ENCODE measurements around the gene PALB2.
"Not testable (repeated sequence)": the region's sequence is repeated elsewhere in the genome, so short reads cannot be mapped to it uniquely, and the experiment has no call there.

Gene PALB2

DNA sequence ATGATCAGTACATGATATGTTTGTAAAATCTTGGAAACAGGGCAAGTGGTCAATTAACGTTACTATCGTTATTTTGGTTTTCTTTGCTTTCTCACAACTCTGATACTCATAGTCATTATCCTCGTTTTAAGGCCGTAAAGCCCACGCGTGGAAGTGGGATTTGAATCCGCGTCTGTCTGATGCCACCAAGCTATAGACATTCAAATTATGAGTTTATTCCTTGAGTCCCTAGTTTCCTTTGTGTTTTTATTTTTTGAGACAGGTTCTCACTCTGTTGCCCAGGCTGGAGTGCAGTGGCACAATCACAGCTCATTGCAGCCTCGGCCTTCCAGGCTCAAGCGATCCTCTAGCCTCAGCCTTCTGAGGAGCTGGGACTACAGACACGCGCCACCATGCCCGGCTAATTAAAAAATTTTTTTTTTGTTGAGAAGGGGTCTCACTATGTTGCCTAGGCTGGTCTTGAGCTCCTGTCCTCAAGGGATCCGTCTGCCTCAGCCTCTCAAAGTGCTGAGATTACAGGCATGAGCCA, 1.2 kb upstream of the PALB2 start:
- no peak for DNase-seq

DNA sequence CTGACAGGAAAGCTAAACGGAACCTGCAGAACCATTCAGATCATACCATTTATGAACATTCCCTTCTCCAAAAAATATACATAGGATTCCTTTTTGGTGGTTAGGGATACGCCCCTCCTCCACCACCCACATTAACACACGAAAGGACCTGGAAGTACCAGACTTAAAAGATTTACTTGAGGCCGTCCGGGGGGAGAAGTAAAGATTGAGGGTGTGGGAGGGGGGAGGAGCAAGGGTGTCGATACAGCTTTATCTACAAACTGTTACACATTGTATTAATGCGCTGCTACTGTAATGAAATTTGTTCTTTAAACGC, 537 bp downstream of the PALB2 start:
- DNase-seq: no peak

DNA sequence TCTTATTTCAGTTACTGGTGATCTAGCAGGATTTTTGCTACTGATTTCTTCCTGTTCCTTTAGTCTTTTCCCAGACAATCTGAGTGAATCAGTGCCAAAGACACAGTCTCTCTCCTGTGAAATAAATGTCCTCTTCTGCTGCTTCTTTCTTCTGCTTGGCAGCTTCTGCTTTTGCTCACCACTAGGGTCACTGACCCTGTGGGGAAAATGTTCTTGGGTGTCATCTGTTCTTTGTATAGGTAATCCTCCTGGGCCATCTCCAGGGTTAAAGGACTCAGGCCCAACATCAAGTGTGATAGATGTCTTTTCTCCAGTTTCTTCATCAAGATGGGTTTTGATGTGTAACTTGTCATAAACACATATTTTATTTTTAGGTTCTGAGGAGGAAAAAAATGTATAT, 5.2 kb downstream of the PALB2 start:
- DNase-seq: no peak

DNA sequence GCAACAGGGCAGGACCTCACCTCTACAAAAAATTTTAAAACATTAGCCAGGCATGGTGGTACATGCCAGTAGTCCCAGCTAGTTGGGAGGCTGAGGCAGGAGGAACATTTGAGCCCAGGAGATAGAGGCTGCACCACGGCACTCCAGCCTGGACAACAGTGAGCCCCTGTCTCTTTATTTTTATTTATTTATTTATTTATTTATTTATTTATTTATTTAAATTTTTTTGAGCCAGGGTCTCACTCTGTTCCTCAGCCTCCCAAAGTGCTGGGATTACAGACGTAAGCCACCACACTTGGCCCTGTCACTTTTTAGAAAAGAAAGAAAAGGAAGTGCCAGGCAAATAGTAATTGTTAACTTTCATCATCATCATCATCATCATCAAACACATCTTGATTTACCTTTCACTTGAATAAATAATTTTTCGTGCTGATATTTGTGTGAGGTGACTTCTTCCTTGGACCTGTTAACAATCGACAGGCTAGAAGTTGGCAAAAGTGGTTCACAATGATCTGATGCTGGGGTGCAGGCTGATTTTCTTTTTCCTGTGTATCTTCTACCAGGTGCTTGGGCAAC, 6.6 kb downstream of the PALB2 start:
- DNase-seq: no peak

DNA sequence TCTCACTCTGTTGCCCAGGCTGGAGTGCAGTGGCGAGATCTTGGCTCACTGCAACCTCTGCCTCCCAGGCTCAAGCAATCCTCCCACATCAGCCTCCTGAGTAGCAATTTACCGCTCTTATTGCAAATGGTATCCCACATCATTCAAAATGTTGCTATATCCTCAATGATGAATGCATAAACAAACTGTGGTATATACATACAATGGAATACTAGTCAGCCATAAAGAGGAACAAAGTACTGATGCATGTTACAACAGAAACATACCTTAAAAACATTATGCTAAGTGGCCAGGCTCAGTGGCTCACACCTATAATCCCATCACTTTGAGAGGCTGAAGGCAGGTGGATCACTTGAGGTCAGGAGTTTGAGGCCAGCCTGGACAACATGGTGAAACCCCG, 9.2 kb downstream of the PALB2 start:
- not testable (repeated sequence) for DNase-seq

DNA sequence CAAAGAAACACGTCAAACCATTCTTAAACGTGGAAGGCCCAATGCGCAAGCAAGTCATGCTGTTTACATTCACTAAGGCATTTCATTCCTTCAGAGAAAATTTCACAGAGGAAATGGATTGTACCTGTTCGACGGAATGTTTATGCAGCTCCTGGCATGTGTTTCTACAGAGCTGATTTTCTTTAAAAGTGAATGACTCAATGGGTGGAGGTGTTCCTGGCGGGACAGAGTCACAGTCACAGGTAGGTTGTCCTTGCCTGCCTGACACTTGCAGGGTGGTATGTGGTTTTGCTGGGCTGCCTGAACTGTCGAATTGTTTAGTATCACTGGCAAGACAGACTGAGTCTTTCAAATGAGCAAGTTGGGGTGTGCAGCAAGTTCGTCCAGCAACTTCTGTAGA, 11.6 kb downstream of the PALB2 start:
- no peak for DNase-seq

DNA sequence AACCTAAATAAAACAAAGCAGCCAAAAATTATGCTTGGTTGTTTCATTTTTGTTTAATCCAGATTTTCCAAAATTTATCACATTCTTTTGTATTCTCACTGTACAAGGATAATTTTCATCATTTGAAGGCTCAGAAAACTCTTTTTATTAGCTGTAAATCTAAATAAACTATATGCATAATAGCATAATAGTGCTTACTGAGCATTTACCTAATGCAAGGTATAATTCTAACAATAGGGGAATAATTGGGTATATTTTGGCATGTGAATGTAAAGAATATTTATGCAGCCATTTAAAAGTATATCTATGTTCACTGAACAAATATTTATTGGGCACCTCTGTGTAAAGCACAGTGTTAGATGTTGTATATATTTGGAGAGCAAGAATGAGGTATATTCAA, 17.0 kb downstream of the PALB2 start:
- DNase-seq: no peak

DNA sequence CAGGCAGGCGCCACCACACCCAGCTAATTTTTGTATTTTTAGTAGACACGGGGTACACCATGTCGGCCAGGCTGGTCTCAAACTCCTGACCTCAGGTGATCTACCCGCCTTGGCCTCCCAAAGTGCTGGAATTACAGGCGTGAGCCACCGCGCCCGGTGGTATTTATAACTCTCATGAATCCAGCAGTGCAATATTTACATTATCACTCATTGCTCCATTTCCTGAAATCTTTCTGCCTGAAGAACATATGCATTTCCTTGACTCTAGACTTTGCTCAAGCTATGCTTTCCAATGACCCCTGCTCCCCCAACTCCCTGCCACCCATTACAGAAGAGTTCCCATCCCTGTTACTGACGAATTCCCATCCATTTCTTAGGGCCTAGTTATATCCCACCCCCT, 25.3 kb downstream of the PALB2 start:
- no peak for DNase-seq

DNA sequence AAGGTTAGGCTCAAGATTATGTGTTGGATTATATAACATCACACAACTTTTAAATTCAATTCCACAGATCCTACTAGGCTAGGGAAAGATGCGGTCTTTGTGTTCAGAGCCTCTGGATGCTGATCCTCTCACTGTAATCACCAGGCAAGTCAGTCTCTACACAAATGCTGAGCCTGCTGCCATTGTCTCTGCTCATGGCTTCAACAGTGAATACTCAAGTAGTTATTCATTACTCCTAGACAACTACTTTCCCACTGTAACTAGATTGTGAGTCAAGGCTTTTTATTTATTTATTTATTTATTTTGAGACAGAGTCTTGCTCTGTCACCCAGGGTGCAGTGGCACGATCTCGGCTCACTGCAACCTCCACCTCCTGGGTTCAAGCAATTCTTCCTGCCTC, 29.2 kb downstream of the PALB2 start:
- no peak for DNase-seq

DNA sequence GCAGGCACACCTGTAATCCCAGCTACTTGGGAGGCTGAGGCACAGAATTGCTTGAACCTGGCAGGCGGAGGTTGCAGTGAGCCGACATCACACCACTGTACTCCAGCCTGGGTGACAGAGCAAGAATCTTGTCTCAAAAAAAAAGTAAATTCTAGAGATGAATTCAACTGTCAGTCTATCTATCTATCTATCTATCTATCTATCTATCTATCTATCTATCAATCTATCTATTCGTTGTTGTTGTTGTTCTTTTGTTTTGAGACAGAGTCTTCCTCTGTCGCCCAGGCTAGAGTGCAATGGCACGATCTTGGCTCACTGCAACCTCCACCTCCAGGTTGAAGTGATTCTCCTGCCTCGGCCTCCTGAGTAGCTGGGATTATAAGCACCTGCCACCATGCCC, 30.2 kb downstream of the PALB2 start:
- not testable (repeated sequence) for DNase-seq

DNA sequence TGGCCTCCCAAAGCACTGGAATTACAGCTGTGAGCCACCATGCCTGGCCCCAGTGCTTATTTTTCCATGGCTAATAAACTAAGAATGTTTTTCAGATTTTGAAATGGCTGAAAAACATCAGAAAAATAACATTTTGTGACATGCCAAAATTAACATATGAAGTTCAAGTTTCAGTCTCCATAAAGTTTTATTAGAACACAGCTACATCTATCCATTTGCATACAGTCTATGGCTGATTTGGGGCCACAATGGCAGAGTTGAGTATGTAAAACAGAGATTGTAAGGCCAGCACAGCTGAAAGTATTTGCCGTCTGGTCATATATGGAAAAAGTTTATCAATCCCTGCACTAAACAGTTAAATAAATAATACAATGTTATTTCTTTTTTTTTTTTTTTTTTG, 31.2 kb downstream of the PALB2 start:
- DNase-seq: no peak

DNA sequence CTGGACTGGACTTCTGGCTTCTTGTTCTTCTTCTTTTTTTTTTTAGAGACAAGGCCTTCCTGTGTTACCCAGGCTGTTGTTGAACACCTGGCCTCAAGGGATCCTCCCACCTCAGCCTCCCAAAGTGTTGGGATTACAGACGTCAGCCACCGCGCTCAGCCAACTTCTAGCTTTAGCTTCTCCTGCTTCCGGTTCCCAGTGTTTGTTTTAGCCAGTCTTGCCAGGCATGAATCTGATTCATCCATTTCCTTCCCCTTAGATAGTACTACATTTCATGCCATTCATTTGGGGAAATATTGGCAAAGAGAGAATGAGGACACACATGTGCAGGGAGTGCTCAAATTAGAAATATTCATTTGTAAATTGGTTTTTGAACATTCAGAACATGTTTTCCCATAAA, 32.9 kb downstream of the PALB2 start:
- DNase-seq: no peak

DNA sequence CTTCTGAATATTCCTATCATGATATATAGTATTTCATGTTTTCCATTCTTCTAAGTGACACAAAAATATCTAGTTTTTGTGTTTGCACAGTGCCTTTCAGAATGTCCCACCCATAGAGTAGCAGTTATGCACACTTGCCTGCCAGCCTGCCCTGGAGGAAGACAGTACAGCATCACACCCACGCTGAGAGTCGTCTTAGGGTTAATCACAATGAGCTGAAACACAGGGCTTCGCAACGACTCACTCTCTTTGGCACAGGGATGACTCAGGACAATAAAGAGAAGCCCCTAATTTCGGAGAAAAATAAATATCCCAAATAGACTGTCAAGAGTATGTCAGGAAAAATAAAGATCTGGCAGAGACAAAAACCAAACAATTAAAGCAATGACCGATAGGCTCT, 33.4 kb downstream of the PALB2 start:
- no peak for DNase-seq

DNA sequence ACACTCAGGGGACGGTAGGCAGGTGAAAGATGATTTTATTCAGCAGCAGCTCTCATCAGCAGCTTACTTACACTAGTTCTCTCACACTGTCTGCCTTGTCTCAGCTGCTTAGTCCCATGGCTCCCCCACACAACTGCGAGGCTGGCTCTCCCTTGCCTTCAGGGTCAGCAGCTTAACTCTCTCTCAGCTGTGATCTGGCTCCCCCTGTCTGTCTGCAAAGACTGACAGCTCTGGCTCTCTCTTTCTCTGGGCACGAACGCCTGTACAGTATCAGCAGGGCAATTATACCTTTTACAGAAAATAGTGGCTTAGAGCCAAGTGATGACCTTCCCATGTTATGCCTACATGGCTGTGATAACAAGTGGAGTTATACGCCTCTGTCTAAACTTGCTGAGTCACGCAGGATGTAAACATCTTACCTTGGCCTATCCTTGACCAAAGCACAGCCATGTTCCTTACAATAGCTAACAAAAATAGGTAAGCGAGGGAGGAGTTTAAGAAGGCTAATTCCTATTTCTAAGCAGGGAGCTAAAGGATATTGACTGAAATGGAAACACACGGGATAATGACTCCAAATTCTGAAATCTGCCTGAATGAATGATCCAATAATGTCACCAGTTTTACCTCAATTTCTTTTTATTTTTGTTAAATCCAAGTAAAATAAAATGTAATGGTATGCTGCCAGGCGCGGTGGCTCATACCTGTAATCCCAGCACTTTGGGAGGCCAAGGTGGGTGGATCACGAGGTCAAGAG, 43.9 kb downstream of the PALB2 start:
- DNase-seq: peak; percentile 36

DNA sequence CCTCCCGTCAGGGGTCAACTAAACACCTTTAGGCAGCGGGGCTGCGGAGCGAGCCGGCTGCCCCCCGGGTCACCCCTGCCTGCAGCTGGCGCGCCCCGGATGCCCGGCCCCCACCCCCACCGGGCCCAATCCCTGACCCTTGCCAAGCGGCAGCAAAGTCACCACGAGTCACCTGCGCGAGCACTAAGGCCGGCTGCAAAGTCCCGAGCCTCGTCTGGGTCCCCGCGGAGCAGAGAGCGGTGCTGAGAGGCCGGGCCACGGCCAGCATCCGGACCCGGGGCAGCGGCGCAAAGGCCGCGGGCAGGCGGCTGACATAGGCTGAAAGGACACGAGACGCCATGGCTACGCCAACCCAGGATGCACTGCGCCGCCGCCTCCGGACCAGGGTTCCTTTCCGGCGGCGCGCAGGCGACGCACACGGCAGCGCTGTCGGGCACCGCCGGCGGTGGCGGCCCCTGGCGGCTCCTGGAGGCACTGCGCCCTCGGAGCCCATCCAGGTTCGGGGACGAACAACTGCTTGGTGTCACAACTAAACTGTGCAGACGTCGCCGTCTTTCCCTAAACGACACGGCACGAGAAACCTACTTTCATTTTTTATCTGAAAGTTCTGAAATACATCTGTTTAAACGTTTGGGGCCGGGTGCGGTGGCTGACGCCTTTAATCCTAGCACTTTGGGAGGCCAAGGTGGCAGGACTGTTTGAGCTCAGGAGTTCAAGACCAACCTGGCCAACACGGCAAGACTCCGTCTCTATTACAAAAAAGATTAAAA, 45.0 kb downstream of the PALB2 start, which contains the start of gene NDUFAB1:
NDUFAB1 (minus strand) TSS at position 366 of the 770 bp plus-strand sequence; CDS start at position 340, 26 bp downstream.
- DNase-seq: peak; percentile 94

DNA sequence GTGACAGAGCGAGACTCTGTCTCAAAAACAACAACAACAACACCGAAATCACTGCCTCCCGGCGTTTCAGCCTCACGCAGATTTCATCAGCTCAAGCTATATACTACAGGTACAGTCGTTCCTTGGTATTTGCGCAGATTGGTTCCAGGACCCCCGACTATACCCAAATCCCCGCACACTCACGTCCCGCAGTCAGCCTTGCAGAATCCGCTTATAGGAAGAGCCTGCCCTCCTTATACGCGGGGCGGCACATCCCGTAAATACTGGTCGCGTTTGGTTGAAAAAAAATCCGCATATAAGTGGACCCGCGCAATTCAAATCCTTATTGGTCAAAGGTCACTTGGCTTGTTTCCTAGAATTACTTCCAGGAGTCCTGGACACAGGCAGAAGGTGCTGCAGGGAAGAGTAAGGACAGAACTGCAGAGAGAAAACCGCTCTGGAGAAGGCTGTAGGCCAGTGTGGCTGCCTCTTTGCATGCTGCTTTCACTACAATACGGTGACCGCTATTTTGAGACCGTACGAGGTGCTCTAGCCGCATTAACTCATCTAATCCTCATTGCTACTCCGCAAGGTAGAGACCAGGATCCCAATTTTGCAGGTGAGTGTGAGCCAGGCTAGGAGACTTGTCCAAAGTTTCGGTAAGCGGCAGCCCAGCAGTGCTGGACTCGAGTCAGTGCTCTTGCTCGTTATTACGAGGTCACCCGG, 45.7 kb downstream of the PALB2 start:
- DNase-seq: no peak

DNA sequence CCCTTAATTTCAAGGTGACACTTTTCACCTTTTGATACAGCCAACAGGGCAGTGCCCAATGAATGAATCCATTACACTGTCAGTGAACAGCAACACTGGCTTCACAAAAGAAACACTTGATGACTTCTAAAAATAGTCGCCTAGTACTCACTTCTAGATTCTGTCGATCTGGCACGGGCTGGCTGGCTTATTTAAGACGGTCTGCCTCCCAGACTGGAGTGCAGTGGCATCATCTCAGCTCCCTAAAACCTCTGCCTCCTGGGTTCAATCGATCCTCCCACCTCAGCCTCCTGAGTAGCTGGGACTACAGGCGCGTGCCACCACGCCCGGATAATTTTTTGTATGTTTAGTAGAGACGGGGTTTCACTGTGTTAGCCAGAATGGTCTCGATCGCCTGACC, 46.9 kb downstream of the PALB2 start:
- no peak for DNase-seq

DNA sequence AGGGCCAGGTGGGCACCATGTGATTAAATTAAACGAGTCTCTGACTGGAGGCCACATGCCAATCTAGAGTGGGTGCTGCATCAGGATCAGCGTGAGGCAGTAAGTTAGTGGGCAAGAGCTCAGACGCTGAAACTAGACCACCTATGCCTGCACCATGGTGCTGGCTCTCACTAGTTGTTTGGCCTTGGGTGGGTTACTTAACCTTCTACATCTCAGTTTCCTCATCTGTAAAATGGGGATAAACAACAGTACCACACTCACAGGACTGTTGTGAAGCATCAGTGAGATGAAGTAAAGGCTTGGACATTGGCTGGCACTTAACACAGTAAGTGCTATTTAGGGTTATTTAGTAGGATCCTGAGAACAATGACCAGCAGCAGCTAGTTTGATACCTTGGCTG, 50.9 kb downstream of the PALB2 start:
- DNase-seq: no peak

DNA sequence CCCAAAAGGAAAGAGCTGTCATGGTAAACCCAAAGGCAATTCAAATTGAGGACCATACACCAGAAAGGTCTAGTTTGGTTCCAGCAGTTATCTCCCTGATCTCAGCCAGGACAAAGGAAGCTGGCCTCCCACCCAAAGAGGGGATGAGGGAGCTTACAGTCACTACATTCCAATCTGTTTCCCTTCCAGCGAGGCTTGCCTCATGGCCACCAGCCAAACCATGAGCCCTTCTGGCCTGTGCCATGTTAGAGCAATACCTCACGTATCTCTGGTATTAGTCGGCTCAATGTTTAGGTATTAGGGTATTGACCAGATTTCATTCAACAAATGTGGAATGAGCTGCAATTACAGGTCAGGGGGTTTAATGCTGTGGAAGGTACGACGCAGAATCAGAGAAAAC, 53.4 kb downstream of the PALB2 start:
- DNase-seq: no peak

DNA sequence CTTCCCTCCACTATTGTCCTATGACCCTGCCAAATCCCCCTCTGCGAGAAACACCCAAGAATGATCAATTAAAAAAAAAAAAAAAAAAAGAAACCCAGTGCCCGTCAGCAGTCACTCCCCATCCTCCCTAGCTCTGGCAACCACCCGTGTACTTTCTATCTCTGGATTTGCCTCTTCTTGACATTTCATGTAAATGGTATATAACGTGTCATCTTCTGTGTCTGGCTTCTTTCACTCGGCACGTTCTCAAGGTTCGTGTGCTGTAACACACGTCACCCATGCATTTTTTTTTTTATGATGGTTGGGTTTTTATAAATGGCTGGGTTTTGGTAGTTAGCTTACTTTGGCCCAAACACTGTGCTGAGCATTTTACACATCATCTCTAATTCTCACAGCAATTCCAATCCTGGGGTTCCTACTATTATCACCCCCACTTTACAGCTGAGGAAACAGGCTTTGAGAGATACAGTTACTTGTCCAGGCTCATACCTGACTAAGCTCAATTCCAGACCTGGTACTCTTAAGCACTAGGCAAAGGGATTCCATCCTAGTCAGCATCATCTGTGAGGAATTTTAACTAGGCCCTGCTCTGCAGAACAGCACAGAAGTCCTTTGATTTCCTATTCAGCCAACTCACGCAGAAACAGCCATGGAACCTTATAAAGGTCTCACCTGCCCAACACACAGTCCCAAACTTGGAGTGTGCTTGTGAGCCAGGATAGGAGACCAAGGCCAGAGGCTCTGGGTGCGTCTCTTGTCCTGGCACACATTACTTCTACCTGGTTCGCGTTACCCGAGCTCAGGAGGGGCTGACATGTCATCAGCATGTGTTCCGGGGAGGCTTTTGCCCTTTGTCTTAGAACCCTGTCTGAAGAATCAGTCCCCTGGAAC, 56.7 kb downstream of the PALB2 start:
- no peak for DNase-seq

DNA sequence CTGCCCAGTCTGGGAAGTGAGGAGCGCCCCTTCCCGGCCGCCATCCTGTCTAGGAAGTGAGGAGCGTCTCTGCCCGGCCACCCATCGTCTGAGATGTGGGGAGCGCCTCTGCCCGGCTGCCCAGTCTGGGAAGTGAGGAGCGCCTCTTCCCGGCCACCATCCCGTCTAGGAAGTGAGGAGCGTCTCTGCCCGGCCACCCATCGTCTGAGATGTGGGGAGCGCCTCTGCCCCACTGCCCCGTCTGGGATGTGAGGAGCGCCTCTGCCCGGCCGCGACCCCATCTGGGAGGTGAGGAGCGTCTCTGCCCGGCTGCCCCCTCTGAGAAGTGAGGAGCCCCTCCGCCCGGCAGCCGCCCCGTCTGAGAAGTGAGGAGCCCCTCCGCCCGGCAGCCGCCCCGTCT, 57.8 kb downstream of the PALB2 start:
- DNase-seq: not testable (repeated sequence)

DNA sequence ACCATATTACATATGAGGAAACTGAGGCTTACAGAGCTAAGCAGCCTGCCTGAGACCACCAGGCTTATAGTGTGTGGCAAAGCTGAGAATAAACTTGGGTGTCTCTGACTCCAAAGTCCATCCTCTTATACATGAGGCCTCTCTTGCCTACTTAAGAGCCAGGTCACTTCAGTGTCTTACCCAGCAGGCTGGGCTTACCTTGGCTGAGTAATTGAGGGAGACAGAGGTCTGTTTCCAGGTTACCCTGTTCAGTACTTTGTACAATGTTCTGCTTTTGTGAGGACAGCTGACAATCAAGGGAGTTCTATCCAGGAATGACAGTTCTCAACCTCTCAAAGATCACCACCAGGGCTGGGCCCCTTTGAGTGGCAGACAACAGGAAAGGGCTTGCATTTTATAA, 59.3 kb downstream of the PALB2 start:
- DNase-seq: no peak

Measured in stimulated activated CD8-positive, alpha-beta memory T cell treated with anti-CD3 and anti-CD28 coated beads, Interleukin-4, amount 100 ng/mL, for 48 hours (primary cell).